NCI-H748 (cell line): Measurements from ENCODE around the gene MLXIP.

Experiments
- DNase-seq: peaks from one replicate; lab custom pipeline; 2025; ENCODE audit not compliant: unreplicated experiment; lab: John Stamatoyannopoulos, UW

Gene MLXIP

GRCh38 chr12:122182887-122183587 is 104.5 kb downstream of the MLXIP start, which contains the start of gene LRRC43:
Gene LRRC43, plus strand, starts transcription at chr12:122183123. Its CDS starts 22 bp downstream, at chr12:122183145.
- DNase-seq = peak; percentile 87

GRCh38 chr12:122183588-122183940 is 105.0 kb downstream of the MLXIP start:
- DNase-seq = no peak

GRCh38 chr12:122184517-122184916 is 106.0 kb downstream of the MLXIP start:
- DNase-seq = no peak

- no peak for DNase-seq
Observed at GRCh38 chr12:122185079-122185478, 106.5 kb downstream of the MLXIP start.

- no peak for DNase-seq
Observed at GRCh38 chr12:122185494-122186082, 107.0 kb downstream of the MLXIP start.

GRCh38 chr12:122187466-122187865 is 108.9 kb downstream of the MLXIP start:
- DNase-seq = no peak

- DNase-seq = no peak
Observed at GRCh38 chr12:122189626-122190475, 111.3 kb downstream of the MLXIP start.

- DNase-seq = peak; percentile 60
Observed at GRCh38 chr12:122190842-122191668, 112.5 kb downstream of the MLXIP start.

- DNase-seq = no peak
Observed at GRCh38 chr12:122192441-122192840, 113.9 kb downstream of the MLXIP start.

- DNase-seq = no peak
Observed at GRCh38 chr12:122194804-122195203, 116.2 kb downstream of the MLXIP start.

- no peak for DNase-seq
Observed at GRCh38 chr12:122195405-122195804, 116.8 kb downstream of the MLXIP start.
